ENCODE measurements around the gene LYPD5.

- TF ChIP-seq, protein P1, sequence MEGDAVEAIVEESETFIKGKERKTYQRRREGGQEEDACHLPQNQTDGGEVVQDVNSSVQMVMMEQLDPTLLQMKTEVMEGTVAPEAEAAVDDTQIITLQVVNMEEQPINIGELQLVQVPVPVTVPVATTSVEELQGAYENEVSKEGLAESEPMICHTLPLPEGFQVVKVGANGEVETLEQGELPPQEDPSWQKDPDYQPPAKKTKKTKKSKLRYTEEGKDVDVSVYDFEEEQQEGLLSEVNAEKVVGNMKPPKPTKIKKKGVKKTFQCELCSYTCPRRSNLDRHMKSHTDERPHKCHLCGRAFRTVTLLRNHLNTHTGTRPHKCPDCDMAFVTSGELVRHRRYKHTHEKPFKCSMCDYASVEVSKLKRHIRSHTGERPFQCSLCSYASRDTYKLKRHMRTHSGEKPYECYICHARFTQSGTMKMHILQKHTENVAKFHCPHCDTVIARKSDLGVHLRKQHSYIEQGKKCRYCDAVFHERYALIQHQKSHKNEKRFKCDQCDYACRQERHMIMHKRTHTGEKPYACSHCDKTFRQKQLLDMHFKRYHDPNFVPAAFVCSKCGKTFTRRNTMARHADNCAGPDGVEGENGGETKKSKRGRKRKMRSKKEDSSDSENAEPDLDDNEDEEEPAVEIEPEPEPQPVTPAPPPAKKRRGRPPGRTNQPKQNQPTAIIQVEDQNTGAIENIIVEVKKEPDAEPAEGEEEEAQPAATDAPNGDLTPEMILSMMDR (IDR thresholded peaks at IDR 0.05): no peak
- no peak for TF ChIP-seq POLR2A (IDR thresholded peaks at IDR 0.05)
Measured at GRCh38 chr19:43752287-43752875, 49.9 kb downstream of the LYPD5 start.
